M059J (cell line): ENCODE results near the gene CEMIP. TPM values are rescaled to one million over a fixed set of nuclear protein-coding genes. Genes with fewer than 3 reads are reported as not detected.
"Not testable (repeated sequence)": the region's sequence is repeated elsewhere in the genome, so short reads cannot be mapped to it uniquely, and the experiment has no call there.

Experiments
- DNase-seq: peaks from one replicate; pipeline ENCODE4 v3.0.0-alpha.2; 2012; ENCODE audit warnings: low read depth
- total RNA-seq: library from RNA; depleted of rRNA; stranded (reverse); fragments of >200 nt; shearing (Covaris generic); gene quantifications from 2 replicates; pipeline ENCODE4 v1.2.3, GENCODE V29; 2014

The CEMIP gene
- total RNA-seq, 1 experiment from 2014 or later: 4.0 TPM

DNA sequence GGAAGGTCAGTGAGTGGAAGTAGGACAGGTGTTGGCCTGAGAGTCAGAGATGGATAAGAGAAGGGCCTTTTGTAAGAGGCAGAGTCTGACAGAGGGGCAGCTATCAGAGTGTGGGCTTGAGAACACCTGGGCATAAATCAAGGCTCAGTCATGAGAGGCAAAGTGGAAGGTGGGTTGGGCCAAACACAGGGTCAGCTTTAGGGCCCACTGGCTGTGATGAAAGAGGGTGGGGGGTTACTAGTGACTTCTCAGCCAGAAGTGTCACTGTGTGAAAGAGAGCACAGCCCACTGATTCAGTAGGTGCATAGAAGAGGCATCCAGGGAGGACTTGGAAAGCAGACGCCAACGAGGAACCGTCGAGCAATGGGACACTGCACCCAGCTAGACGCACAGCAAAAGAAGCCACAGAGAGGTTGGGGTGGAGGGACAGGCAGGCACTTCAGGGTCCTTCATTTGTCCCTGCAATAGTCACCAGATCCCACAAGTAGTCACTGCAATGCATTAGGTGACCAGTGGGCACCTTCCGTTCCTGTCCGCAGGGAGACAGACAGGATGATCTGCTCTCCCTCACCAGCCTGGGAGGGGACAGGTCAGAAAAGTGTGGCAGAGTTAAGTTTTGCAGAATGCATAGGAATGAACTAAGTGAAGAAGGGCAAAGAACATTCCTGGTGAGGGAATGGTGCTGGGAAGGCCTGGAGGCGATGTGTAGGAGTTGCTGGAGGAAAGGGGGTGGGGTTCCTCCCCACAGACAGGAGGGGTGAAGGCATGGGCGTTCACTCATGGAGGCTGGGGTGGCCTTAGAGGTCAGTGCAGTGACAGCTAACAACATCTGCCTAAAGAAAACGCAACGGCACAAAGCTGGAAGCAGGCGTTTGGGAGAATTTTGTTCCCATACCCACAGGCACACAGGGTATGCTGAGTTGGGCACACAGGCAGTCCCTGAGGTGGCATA is 174.1 kb downstream of the CEMIP start:
- no peak for DNase-seq

DNA sequence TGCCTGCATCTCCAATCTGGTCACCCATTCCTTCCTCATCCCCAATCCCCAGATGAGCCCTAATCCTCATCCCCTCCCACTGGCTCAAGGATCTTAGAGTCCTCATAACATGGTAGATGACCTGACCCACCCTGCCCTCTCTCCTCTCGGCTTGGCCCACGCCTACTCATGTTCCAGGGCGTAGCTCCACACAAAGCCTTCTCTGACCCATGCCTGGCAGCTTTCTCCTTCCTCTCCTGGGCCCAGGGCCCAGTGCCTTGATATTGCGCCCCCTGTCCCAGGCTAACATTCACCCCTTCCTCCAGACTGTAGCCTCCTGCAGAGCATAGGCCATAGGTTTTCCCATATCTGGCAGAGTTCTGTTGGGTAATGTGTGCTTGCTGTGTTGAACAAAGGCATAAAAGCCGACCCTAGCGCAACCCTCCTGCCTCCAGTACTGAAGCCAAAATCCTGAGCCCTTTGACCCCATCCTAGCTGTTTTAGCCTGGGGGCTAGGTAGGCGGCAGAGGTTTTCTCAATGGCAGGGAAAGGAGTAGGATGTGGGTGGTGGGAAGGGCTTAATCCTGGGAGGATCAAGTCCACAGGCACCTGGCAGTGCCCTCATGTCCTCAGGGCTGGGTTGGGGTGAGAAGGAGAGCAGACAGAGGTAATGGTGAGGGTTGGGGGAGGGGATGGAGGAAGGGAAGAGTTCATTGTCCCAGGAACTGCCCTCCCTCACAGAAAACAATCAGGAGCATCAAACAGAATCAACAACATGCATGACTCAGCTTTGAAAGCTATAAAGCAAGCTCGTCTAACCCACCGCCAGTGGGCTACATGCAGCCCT is 175.0 kb downstream of the CEMIP start:
- DNase-seq: peak; percentile 46

DNA sequence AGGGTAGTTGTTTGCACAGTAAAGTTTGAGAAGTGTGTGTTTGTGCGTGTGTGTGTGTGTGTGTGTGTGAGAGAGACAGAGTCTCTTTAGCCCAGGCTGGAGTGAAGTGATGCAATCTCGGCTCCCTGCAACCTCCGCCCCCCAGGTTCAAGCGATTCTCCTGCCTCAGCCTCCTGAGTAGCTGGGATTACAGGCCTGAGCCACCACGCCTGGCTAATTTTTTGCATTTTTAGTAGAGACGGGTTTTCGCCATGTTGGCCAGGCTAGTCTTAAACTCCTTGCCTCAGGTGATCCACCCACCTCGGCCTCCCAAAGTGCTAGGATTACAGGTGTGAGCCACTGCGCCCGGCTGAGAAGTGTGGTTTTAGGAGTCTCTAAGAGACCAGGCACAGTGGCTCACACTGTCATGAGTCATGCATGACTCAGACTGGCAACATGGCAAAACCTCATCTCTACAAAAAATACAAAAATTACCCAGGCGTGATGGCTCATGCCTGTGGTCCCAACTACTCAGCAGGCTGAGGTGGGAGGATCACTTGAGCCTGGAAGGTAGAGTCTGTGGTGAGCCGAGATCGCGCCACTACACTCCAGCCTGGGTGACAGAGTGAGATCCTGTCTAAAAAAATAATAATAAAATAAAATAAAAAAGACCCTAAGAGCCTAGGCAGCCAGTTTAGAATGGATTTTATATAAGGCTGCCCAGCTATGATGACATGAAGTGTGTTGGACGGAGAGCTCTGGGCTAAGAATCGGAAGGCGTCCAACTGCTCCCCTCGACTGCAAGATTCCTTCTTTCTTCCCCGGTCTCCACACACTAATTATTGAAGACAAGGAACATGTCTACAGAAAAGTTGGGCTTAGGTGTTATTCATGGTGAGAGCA is 176.6 kb downstream of the CEMIP start:
- peak; percentile 99 for DNase-seq

DNA sequence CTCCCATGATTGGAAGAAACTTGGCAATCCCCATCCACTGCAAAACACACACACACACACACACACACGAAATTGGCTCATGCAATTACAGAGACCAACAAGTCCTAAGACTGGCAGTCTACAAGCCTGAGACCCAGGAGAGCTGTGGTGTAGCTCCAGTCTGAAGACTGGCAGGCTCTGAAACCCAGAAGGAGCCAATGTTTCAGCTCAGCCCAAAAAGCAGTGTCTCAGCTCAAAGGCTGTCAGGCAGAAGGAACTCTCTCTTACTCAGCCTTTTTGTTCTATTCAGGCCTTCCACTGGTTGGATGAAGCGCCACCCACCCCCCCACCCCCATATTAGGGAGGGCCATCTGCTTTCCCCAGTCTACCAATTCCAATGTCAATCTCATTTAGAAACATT is 178.4 kb downstream of the CEMIP start:
- DNase-seq: peak; percentile 12

DNA sequence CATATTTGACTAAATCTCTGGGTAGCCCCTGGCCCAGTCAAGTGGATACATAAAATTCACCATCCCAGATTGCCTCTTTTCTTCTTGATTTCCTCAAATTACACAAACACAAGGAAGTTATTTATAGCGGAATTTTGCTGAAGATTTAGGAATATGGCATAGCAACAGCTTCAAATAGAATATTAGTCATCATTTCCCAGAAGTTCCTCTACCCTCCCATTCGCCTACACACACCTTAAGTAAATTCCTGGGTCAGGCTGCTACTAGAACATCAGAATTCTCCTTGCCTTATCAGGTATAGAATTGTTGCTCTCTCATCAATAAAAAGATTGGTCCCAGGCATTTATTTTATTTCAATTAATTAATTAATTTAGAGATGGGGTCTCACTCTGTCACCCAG is 178.8 kb downstream of the CEMIP start:
- DNase-seq: peak; percentile 9

DNA sequence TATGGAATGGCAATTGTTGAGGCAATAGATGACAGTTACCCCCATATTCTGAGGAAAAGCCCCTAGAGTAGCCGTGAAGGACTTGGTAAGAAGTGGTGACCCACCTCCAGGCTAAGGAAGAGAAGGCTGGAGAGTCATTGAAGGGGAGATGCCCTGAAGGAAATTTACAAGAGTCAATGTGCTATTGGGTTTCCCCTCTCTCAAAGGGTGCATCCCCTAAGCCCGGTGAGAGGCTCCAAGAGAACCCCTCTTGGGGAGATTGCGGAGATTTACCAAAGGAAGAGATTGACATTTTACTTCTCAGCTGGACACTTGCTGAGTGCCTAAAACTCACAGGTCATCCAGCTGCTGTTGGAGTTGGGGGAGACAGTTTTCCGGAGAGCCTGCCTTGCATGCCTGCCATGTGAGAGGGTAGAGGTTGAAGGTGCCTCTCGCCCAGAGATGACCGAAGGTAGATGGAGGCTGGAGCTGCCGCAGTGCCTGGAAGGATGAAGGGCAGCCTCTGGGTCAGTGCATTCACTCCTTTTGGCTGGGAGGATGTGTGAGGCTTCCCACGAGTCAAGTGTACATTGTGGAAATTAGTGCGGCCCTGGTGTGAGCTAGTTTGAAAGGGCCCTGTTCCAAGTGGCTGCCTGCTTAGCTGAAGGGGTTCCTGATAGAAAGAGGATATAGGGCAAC is 179.8 kb downstream of the CEMIP start:
- DNase-seq: no peak

DNA sequence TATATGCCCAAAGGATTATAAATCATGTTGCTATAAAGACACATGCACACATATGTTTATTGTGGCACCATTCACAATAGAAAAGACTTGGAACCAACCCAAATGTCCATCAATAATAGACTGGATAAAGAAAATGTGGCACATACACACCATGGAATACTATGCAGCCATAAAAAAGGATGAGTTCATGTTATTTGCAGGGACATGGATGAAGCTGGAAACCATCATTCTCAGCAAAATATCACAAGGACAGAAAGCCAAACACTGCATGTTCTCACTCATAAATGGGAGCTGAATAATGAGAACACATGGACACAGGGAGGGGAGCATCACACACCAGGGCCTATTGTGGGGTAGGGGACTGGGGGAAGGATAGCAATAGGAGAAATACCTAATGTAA is 186.3 kb downstream of the CEMIP start:
- DNase-seq: not testable (repeated sequence)

DNA sequence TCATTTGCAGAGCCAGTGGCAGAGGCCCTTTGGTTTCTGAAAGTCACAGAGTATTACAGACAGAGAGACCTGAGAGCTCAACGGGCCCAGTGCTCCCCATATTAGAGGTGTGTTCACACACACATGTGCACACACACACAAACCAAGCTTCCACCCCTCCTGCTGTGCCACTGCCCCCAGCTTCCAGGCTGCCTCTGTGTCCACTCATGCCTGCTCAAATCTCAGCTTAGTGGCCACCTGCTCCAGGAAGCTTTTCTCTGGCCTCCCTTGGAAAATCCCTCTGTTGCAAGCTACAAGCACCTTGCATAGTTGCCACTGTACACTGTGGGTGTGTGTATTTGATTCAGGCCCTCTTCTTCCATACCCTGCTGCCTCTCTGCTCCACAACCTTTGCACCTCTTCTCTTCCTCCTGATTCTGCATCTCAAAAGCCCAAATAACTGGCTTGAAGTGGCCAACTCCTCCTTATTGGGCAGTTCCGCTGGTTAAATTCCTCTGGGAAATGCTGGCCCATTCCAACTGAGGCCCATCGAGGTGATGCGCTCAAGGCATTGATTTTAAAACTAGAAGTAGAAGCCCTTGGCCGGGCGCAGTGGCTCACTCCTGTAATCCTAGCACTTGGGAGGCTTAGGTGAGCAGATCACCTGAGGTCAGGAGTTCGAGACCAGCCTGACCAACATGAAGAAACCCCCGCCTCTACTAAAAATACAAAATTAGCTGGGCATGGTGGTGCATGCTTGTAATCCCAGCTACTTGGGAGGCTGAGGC is 187.4 kb downstream of the CEMIP start:
- DNase-seq: no peak

DNA sequence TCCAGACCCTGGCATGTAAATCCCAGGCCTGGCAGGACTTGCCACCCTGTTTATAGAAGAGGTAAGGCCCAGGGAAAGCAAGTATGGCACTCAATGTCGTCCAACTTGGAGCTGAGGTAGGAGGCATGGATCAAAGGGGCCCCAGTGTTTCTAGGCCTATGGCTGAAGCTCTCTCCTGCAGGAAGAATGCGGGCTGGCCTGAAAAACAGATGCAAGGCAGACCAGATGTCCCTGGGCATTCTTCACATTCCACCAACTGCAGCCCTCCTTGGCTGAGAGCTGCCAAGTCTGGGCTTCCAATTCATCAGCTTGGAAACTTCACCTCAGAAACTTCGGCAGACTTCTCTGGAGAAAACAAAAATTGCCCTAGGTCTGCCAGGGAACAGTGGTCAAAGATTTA is 188.3 kb downstream of the CEMIP start:
- DNase-seq: peak; percentile 30

DNA sequence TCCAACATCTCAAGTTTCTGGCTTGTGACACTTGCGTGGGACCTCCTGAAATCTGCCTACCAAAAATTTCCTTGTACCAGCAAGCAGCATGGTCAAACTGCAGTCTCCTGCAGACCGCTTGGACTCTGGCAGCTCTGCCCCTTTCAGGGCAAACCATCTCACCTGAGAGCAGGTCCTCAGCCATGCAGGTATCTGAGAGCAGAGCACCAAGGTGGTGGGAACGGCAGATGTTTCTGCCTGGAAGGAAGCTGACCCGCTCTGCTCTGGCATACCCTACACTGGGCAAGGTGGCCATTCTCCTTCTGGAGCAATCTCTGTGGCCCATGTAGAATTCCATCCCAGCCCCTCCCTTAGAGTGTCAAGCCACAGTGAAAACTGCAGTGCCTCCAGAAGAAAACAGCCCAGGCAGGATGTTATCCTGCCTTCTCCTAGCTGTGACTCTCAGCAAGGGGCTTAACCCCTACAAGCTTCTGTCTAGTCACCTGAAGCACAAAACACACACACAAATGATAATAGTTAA is 188.9 kb downstream of the CEMIP start:
- no peak for DNase-seq

DNA sequence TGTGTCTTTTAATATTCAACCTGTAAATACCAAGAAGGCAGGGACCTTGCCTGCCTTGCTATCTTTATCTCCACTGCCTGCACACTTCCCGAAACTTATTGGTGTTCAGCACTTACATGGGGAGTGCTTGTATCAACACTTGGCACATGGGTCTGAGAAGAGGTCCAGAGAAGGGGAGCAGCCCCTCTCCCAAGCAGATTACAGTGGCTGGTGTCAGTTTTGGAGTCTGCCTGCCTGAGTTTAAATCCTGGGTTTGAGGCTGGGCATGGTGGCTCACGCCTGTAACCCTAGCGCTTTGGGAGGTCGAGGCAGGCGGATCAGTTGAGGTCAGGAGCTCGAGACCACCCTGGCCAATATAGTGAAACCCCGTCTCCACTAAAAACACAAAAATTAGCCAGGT is 190.1 kb downstream of the CEMIP start:
- DNase-seq: no peak

DNA sequence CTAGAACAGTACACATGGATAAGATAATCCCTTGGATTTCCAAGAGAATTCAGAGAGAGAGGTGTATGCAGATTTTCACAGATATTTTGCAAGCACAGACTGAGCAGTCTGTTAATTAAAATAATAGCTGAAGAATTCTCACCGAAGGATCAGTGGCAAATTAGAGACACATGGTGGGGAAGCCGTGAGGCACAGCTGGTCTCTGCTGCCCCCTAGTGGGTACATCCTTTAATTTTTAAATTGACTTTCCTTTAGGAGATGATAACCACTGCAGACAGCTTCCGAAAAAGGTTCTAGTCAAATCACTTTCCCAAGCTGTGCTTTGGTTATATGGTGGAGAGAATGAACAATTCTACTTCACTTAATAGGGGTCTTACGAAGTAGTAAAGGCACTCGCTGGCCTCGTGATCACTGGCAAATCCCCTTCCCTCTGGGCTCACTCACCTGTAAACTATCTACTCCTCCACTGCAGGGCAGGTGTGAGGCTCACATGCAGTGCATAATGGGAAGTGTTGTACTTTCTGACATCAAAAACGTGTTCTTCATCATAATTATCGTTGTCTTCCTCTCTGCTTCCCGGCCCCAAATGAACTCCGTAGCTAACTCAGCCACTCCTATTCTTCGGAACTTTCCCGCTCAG is 191.0 kb downstream of the CEMIP start:
- peak; percentile 59 for DNase-seq

DNA sequence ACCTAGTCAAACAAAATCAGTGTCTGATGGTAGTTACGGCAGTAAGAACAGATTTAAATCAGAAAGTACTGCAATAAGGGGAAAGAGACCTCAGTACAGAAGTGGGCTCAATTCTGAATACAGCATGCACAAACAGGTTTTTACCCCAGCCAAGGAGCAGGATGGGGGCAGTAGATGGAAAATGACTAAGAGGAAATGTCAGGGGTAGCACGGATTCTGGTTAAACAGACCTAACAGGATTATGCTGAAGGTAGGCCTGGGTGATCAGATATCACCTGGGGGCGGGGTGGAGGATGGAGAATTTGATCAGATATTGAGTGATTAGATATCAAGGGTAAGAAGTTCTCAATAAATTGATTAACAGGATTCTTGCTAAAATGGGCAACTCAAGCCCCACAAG is 191.5 kb downstream of the CEMIP start:
- no peak for DNase-seq

DNA sequence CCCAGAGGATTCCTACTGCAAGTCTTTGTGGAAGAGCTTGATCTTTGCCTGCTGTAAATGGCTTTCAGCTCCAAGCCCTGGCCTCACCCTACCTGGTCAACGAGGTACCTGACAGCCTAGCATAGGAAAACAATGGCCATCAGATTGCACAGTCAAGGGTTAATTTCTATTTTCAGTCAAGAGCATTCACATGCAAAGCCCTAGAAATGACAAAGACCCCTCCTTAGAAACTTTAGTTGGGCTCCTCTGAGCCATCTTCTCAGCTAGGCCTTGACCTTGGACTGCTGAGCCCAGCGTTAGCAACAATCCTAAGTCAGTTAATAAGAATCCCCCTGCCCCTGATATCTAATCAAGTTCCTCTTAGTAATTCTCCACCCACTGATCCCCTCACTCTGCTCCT is 192.0 kb downstream of the CEMIP start:
- DNase-seq: no peak

DNA sequence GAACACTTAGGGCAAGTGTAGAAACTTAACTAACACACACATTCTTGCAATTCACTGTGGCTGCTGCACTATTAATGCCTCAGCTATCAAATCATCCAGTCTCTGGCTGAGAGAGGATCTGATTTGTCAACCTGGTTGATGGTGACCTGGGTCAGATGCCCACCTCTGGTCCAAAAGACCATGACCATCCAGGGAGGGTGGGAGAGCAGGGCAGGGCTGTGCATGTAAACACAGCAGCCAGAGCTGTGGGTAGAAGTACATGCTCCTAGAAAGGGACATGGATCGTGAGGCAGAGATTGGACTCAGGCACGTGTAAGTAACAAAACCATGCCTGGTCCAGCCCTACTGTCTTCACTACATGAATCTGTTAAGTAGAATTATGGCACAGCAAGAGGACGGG is 193.1 kb downstream of the CEMIP start:
- no peak for DNase-seq

DNA sequence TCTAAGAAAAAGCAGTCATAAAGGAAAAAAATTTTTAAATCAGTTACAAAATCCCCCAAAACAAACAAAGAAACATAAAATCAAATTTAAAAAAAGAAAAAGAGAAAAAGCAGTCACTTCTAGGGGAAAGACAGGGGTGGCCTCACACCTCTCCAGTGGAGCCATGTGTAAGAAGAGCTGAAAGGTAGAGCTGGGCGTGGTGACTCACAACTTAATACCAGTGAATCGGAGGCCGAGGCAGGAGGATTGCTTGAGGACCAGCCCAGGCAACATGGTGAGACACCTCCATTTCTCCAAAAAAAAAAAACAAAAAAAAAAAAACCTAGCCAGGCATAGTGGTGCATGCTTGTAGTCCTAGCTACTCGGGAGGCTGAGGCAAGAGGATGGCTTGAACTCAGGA is 195.7 kb downstream of the CEMIP start:
- DNase-seq: no peak

DNA sequence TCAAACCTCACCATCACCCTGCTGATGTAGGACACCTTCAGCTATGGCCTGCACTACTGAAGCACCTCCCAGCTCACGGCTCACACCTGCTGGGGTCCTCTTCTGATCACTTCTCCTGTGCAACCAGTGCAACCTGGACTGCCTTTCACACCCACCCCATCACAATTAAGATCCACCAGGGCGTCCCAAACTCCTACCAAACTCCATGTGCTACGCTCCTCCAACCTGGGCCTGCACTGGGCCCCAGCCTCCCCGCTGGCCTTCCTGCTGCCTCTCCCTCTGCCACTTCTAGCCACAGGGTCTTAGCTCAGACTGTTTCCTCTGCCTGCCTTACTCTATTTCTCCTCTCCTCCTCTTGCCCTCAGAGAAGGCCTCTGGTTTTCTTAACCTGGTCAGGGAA is 197.7 kb downstream of the CEMIP start:
- DNase-seq: no peak

DNA sequence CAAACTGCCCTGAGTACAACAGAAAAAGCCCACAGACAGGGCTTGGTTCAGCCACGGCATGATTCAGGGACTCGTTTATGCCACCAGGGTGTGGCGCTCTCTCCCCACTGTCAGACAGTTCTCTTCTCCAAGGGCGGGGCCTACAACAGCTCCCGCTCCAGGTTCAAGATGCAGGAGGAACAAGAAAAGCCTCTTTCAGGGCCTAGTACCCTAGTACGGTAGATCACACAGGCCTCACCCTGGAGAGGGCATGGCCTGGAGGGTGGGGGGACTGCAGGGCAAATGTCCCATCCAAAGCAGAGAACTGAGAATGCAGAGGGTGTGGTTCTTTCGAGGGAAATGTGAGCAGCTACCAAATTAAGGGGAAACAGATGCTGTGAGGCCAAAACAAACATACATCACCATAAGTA is 198.5 kb downstream of the CEMIP start:
- DNase-seq: no peak

DNA sequence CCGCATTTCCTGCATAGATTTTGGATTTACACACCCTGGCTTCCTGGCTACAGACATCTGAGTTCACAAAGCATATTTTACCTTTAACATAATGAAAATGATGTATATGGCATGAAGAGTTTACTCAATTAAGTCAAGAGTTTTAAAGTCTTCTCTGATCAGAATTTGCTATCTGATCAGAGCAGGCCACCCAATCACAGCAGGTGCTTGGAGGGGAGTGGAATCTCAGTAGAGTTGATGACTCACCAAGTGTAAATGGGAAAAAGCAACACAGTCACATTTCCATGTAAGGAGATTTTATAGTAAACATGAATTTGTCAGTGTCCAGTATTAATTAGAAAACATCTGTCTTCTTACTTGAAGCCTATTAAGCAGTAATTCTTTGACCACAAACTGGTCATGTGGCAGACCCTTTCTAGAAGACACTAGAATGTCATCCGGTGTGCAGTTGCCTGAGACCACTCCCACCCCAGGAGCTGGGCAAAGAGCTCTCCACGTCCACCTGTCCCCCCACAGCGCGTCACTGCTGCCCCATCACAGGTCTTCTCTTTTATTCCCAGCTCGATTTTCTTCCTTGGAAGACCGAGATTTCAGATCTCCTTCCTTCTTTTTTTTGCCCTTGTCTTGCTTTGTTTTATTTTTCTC is 199.6 kb downstream of the CEMIP start:
- DNase-seq: peak; percentile 60
